Ascending aorta (tissue), 2 donors: ENCODE data around the gene RRM2. TPM values are rescaled to one million over a fixed set of nuclear protein-coding genes. Genes with fewer than 3 reads are reported as not detected.

Experiments
- DNase-seq, 2 donors: peaks; one replicate each; pipeline ENCODE4 v3.0.0-alpha.2; 2019; ENCODE audit warnings: low spot score in 2 of 2
- H3K27ac ChIP-seq, 2 donors: fragments of 200-600 bp; sonication (generic); one replicate each; pipeline ENCODE4 v1.5.1; 2016 to 2017; ENCODE audit warnings: mild to moderate bottlenecking in 1 of 2
- H3K27me3 ChIP-seq: fragments of 200-600 bp; sonication (generic); one replicate; pipeline ENCODE4 v1.5.1; 2017
- H3K36me3 ChIP-seq, 2 donors: fragments of 200-600 bp; sonication (generic); one replicate each; pipeline ENCODE4 v1.5.1; 2016
- H3K4me1 ChIP-seq, 2 donors: fragments of 200-600 bp; sonication (generic); one replicate each; pipeline ENCODE4 v1.5.1; 2016 to 2017; ENCODE audit warnings: mild to moderate bottlenecking in 1 of 2
- H3K4me3 ChIP-seq, 2 donors: fragments of 200-600 bp; sonication (generic); one replicate each; pipeline ENCODE4 v1.5.1; 2016 to 2017; ENCODE audit warnings: mild to moderate bottlenecking in 1 of 2
- H3K9me3 ChIP-seq, 2 donors: fragments of 200-600 bp; sonication (generic); one replicate each; pipeline ENCODE4 v1.5.1; 2016
- CTCF ChIP-seq, 3 experiments: fragments of 200-600 bp in 2 of 3; fragments of 450-650 bp in 1 of 3; sonication (generic) in 2 of 3; IDR thresholded peaks; one replicate each; pipeline ENCODE4 v1.5.1; 2016 to 2019; ENCODE audit warnings: antibody characterized with exemption in 3 of 3, mild to moderate bottlenecking in 1 of 3, moderate library complexity in 1 of 3
- intact Hi-C: fragments of 100-400 bp; cut with DNase I; formaldehyde crosslinking; loops from one replicate; pipeline ENCODE4 v1.15.1; 2023
- total RNA-seq: library from RNA; depleted of rRNA; stranded (reverse); fragments of >200 nt; gene quantifications from one replicate; pipeline ENCODE4 v1.1.0, GENCODE V29; 2016

The RRM2 gene
- total RNA-seq, 1 donor from 2014 or later = not detected

DNA sequence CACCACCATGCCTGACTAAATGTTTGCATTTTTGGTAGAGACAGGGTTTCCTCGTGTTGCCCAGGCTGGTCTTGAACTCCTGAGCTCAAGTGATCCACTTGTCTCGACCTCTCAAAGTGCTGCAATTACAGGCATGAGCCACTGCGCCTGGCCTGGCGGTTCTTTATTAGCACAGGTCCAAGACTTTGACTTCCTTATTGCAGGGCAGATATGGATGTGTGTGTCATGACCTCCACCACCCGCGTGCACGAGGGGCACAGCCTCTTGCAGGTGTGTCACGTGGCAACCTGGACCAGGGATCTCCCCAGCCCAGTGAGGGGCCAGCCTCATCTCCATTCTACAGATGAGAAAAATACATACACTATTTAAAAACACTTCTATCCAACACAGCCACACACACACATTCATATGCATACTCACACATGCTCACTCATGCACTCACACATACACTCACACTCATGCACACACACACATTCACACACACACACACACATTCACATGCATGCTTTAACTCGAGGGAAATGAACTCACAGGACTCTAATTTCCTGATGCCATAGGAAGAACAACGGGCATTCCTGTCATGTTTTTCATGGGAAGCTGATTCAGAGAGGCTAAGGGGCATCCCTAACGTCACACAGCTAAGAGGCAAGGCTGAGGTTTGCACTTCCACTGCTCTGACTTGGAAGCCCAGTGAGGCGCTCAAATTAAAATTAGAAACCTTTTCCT, 38.8 kb downstream of the RRM2 start:
- no peak overlapping the region for H3K4me3 ChIP-seq
- no peak for DNase-seq
- H3K27me3 ChIP-seq = no peaks in the 10 kb centered on the region
- intact Hi-C loops = no loop called here
- H3K9me3 ChIP-seq = no peaks in the 10 kb centered on the region
- H3K27ac ChIP-seq = no peak overlapping the region
- TF ChIP-seq CTCF (IDR thresholded peaks at IDR 0.05) = no peak
- no peaks in the 10 kb centered on the region for H3K36me3 ChIP-seq
- no peaks in the 10 kb centered on the region for H3K4me1 ChIP-seq

DNA sequence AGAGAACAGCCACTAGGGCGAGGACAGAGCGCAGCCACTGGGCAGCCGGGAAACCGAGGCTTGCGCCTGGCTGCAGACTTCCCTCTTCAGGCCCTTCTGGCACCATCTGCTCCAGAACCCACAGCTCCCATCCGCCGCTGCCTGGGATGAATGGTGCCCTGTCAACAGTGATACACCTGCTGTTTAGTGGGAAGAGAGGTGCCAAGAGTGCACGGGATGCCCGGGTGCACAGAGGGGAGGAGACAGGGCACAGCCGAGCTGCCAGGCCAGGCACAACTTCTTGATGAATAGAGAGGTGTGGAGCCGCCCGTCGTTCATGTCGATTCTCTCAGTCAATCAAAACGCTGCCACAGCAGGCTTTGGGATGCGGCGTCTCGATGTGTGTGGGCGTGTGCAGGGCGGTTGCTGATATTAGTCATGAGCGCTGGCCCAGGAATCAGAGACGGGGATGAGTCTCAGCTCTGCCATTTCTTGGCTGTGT, 39.5 kb downstream of the RRM2 start:
- Histone ChIP-seq H3K4me1 (no peaks in the 10 kb centered on the region), H3K9me3 (no peaks in the 10 kb centered on the region), H3K27ac (no peak overlapping the region), H3K36me3 (no peaks in the 10 kb centered on the region), H3K27me3 (no peaks in the 10 kb centered on the region), H3K4me3 (no peak overlapping the region)
- no peak for TF ChIP-seq CTCF (IDR thresholded peaks at IDR 0.05)
- intact Hi-C loops = no loop called here
- no peak for DNase-seq

GRCh38 chr2:10162586-10163497, 40.3 kb downstream of the RRM2 start:
- Histone ChIP-seq H3K36me3 (no peaks in the 10 kb centered on the region), H3K27ac (no peak overlapping the region), H3K9me3 (no peaks in the 10 kb centered on the region), H3K4me3 (no peak overlapping the region), H3K4me1 (no peaks in the 10 kb centered on the region), H3K27me3 (no peaks in the 10 kb centered on the region)
- no peak for DNase-seq
- TF ChIP-seq CTCF (IDR thresholded peaks at IDR 0.05) = no peak
- intact Hi-C loops = no loop called here

- no peak for TF ChIP-seq CTCF (IDR thresholded peaks at IDR 0.05)
- Histone ChIP-seq H3K4me1 (no peaks in the 10 kb centered on the region), H3K36me3 (no peaks in the 10 kb centered on the region), H3K4me3 (no peak overlapping the region), H3K27ac (no peak overlapping the region), H3K27me3 (no peaks in the 10 kb centered on the region), H3K9me3 (no peaks in the 10 kb centered on the region)
- intact Hi-C loops = no loop called here
- no peak for DNase-seq
These were observed 41.3 kb downstream of the RRM2 start for GRCh38 chr2:10163498-10164486.

- Histone ChIP-seq H3K4me3 (no peak overlapping the region), H3K27me3 (no peaks in the 10 kb centered on the region), H3K27ac (no peak overlapping the region), H3K9me3 (no peaks in the 10 kb centered on the region), H3K36me3 (no peaks in the 10 kb centered on the region), H3K4me1 (no peaks in the 10 kb centered on the region)
- intact Hi-C loops = no loop called here
- no peak for DNase-seq
- no peak for TF ChIP-seq CTCF (IDR thresholded peaks at IDR 0.05)
These were observed 42.1 kb downstream of the RRM2 start for GRCh38 chr2:10164601-10165000.
